Fibroblast of lung (primary cell): ENCODE measurements around the gene CYP2A7.

Experiments
- CTCF ChIP-seq, 2 donors: IDR thresholded peaks in 1 of 2; conservative IDR thresholded peaks in 1 of 2; 1 replicate in 1 of 2; 2 replicates in 1 of 2; pipeline ENCODE4 v1.5.1; 2011 to 2012; ENCODE audit warnings: low read length in 2 of 2, control low read depth in 1 of 2, inconsistent platforms in 1 of 2, low read depth in 1 of 2, mild to moderate bottlenecking in 1 of 2
- EZH2 ChIP-seq: IDR thresholded peaks from 2 replicates; pipeline ENCODE4 v1.5.1; 2012; ENCODE audit warnings: low read length, control low read depth, mild to moderate bottlenecking; ENCODE audit errors: missing control alignments

- TF ChIP-seq EZH2: no peak
- TF ChIP-seq CTCF (conservative IDR thresholded peaks at IDR 0.05 in 1 of 2, IDR thresholded peaks at IDR 0.05 in 1 of 2; ENCODE audit: low read depth in 1 of 2, low read length in 2 of 2): no peak
Observed at GRCh38 chr19:40836754-40837429, 45.1 kb downstream of the CYP2A7 start.
